VCaP (cell line): Measurements from ENCODE around the gene CXCL9.

Experiments
- H3K27ac ChIP-seq: fragments of 450-650 bp; 2 replicates; pipeline ENCODE4 v1.5.1; 2017
- CTCF ChIP-seq: fragments of 450-650 bp; conservative IDR thresholded peaks from 2 replicates; pipeline ENCODE4 v1.5.1; 2017; ENCODE audit warnings: mild to moderate bottlenecking, moderate library complexity

The CXCL9 gene

GRCh38 chr4:76035799-76036380 is 28.6 kb upstream of the CXCL9 start, which contains the start of gene CXCL11:
TSS of gene CXCL11 (minus strand) at chr4:76036070. CDS start at chr4:76035987, 83 bp downstream.
- peak within 1 kb of the TSS; percentile 78 for H3K27ac ChIP-seq
- no peak for TF ChIP-seq CTCF

- no peak for TF ChIP-seq CTCF
- peak overlapping the region; percentile 78 for H3K27ac ChIP-seq
Observed at GRCh38 chr4:76035141-76035540, 27.8 kb upstream of the CXCL9 start.

GRCh38 chr4:76029300-76029699 is 22.0 kb upstream of the CXCL9 start:
- peak overlapping the region; percentile 71 for H3K27ac ChIP-seq
- no peak for TF ChIP-seq CTCF

GRCh38 chr4:76028350-76028765 is 21.0 kb upstream of the CXCL9 start:
- peak overlapping the region; percentile 71 for H3K27ac ChIP-seq

GRCh38 chr4:76024065-76024464 is 16.8 kb upstream of the CXCL9 start:
- no peak for TF ChIP-seq CTCF

More at GRCh38 chr4:76028350-76028765, 21.0 kb upstream of the CXCL9 start:
- TF ChIP-seq CTCF = no peak

GRCh38 chr4:76023389-76023788 is 16.1 kb upstream of the CXCL9 start, which contains the start of gene CXCL10:
TSS of gene CXCL10 (minus strand) at chr4:76023497. CDS start at chr4:76023431, 66 bp downstream.
- no peak within 1 kb of the TSS for H3K27ac ChIP-seq
- TF ChIP-seq CTCF = no peak

More at GRCh38 chr4:76024065-76024464, 16.8 kb upstream of the CXCL9 start:
- H3K27ac ChIP-seq = no peak overlapping the region

GRCh38 chr4:76022677-76023076 is 15.4 kb upstream of the CXCL9 start:
- TF ChIP-seq CTCF = no peak
- H3K27ac ChIP-seq = no peak overlapping the region
